ENCODE measurements around the gene CLTCL1.

CLTCL1 gene

DNA sequence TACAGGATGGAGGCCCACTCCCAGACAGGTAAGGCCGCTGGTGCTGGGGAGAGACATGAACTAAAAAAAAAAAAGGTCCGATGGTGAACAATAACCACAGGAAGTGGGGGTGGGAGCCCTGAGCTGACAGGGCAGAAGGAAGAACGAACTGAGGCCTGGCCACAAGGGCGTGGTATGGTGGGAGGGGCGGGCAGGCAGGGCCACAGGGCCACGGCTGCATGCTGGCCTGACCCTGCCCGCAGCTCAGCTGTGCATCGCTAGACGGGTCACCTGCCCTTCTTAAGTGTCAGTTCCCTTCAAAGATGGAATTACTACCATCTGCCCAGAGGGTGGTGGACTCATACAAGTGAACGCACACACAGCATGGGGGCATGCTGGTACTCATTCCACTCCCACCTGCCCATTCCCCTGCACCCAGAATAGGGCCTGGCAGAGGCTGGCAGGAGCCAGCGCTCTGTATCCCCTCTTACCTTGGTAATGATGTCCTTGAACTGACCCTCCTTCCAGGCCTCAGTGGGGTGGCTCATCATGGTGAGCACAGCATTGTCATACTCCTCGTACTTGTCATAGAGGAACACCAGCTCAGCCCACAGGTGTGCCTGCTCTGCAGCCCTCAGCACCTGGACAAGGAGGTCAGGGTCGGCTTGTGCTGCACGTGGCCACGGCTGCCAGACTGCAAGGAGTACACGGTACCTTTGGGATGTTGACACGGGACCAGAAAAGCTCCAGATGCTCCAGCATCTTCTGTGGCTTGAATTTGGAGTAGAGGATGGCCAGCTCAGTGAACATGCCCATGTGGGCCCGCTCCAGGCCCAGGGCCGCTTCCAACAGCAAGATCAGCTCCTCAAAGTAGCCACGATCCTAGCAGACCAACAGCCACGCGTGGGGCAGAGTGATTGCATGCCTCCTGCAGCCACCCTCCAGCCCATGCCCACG lies 95.5 kb downstream of the CLTCL1 start:
- no peak for DNase-seq (ENCODE audit: low spot score)

DNA sequence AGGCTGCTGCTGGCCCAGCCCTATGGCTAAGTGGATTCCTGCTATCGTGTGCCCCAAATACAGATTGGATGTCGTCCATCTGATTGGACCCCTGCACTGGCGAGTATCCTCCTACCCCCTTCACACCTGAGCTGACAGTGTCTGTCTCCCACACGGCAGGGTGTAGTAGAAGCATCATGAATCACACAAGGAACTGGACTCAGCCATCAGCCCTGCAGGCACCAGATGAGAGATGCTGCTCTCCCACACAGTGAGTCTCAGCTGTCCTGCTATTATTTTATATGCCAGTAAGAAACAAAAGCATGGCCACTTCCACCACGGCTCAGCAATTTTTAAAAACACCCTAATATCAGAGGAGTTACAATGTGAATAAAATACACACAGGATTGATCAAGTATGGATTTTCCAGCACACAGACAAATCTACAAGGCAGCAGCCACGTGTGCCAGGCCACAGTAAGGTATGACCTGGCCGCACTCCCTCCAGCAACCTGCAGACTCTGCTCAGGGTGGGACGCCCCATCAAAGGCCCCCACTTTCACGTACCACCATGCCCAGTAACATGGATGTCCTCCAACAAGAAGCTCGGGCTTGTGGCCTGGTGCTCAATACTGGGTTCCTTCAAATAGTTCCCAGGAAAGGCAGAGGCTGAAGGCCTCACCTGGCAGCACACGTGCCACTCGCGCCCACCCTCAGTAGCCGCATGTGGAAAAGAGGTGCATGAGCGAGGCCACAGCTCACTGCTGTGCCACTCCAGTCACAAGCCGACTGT lies 96.6 kb downstream of the CLTCL1 start:
- no peak for DNase-seq (ENCODE audit: low spot score)

DNA sequence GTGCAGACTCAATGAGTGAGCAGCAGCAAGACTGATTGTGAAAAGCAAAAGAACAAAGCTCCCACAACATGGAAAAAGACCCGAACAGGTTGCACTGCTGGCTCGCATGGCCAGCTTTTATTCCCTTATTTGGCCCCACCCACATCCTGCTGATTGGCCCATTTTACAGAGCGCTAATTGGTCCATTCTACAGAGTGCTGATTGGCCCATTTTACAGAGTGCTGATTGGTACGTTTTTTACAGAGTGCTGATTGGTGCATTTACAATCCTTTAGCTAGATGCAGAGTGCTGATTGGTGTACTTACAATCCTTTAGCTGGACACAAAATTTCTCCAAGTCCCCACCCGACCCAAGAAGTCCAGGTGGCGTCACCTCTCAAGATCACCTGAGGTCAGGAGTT lies 97.6 kb downstream of the CLTCL1 start:
- no peak for DNase-seq (ENCODE audit: low spot score)

DNA sequence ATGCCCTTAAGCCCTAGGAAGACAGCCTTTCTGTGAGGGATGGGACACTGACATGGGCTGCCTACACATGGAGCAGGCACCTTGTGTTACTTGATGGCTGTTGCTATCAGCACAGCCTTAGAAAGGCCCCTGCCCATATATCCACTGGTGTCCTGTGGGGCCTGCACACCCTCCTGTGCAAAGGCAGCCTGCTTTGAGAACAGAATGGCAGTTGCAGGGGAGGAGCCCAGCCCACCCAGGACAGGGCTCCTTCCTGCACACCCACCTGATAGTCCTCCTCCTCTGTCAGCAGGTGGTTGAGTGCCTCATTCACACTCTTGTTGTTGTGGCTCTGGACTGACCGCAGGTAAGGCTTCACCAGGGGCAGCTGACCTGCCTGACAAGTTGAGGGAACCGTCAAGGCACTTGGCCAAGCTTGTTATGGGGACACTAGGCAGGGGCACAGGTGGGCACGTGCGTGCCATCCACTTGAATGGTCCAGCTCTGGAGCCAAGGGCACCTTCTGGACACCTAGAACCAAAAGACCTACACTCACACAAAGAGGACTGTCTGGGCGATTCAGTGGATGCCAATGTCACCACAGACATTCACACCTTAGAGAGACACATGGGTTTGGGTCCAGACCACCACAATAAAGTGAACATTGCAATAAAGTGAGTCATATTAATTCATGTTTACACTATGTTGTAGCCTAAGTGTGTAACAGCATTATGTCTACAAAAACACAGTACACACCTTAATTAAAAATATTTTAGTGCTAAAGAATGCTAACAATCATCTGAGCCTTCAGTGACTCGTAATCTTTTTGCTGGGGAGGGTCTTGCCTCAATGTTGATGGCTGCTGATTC lies 103.6 kb downstream of the CLTCL1 start:
- no peak for DNase-seq (ENCODE audit: low spot score)

DNA sequence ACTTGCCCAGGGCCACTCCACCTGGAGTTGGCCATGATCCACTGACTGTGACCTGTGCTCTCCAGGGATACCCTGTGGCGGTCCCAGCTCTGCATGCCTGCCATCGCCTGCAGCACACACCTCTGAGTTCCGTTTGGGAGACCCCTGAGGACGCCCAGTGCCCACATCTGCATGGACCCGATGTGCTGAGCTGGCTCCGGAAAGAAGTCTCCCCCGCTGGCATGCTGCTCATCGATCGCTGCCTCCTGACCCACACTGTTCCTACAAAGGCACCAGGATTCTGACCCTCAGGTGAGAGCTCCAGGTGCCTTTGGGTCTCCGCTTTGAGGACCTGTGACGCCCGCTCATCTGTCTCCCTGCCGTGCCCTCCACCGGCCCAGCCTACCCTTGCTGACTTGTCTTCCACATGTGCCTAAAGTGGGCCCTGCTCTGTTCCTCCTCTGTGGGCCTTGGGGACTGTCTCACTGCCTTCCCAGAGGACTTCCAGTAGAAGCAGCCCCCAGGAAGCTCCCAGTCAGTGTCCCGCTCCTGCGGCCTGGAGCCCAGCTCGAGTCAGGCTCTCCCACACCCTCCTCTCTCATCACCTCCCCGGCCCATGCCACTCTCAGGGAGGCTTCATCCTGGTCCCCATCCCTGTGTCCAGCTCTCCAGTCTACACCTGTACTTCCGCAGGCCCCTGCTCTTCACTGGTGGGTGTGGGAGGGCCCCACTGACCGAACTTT lies 107.1 kb downstream of the CLTCL1 start:
- no peak for DNase-seq (ENCODE audit: low spot score)

DNA sequence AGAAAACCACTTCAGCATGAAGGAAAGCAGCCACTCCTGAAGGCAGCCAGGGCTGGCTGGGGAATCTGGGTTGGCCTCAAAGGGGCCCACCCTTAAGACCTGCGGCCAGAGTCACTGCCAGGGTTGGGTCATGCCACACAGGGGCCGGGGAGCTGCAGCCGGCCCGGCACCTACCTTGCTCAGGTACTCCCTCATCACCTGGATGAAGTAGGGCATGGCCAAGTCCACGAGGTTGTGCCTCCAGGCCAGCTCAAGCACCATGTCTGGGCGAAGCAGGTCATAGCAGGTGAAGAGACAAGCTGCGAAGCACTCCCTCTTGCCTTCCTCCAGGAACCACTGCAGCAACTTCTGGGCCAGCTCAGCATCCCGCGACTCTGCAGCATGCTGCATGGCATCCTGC lies 108.3 kb downstream of the CLTCL1 start:
- no peak for DNase-seq (ENCODE audit: low spot score)

DNA sequence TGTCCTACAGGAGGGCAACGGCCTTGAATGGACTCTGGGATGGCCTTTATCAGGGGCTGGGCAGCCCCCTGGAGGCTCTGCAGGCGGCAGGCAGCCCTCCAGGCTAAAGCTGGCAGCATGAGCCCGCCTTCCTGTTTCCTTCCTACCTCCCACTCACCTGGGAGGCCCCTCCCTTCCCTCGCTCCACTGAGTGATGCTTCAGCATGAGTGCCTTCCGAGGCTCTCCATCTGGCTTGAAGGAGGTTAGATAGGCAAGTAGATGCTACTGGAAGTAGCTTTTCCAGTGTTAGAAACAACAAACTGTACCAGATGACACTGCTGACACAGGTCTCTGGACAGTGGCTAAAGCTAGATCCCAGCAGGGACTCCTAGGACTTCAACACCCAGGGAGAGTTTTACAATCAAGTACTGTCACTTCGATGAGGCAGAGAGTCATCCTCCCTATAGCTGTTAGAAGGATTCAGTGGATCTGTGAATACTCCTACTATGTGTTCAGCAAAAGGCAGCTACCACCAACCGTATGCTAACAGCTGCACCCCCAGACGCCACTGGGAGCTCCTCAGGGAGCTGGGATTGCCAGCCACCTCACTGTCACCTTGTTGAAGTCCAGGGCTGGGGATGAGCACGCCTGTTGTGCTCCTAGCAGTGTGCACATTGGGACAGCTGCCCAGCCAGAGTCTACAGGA lies 108.9 kb downstream of the CLTCL1 start:
- no peak for DNase-seq (ENCODE audit: low spot score)

DNA sequence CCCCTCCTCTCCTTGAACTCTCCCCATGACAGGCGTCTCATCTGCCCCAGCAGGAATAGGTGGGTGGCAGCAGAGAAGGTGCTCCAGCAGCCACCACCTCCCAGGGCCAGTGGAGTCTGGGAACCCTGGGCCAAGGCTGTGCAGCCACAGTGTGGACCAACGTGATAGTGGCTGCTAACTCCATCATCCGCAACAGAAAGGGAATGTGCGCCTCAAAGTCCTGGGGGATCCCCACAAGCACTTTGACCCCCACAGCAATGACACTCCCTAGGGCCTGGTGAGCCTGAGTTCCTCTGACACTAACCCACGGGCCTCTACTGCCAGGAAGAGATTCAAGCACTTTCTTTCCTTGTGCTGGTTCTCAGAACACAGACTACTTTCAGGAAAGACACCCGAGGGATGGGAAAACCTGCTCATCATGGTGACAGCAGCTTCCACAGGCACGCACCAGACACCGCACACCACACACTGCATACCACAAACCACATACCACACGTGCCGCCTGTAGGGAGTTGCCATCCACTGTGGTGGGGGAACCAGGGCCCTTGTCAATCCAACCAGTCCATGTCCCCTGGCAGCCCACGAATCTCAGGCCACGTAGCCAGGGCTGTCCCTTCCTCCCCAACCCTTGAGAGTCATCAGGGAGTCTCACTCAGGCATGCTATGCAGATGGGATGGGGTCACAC lies 109.6 kb downstream of the CLTCL1 start:
- DNase-seq (ENCODE audit: low spot score), result no peak

DNA sequence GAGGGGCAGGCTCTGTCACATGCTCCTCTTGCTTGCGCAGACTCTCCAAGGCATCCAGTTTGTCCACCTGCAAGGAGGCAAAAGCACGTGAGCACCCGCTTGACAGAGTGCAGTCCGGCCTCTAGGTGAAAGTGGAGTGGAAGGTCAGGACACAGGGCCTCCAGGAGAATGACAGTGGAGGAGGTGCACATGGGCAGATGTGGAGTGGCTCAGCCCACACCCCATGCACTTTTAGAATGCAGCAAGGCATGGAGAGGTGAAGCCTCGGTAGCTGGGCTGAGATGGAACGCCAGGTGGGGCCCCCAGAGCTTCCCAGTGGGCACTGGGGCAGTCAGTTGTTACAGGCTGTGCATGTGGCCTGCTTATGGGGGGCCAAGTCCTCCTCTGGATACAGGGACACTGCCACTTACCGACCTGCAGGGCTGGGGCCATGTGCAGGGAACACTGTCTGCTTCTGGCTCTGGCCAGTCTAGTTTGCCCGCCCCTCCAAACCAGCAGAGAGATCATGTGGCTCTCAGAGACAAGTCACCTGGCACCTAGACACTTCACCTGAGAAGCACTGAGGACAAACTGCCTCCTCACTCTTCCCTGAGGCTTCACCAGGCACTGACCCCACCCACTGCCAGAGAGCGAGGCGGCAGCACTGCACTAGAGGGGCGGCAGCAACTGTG lies 110.6 kb downstream of the CLTCL1 start:
- DNase-seq (ENCODE audit: low spot score), result no peak

DNA sequence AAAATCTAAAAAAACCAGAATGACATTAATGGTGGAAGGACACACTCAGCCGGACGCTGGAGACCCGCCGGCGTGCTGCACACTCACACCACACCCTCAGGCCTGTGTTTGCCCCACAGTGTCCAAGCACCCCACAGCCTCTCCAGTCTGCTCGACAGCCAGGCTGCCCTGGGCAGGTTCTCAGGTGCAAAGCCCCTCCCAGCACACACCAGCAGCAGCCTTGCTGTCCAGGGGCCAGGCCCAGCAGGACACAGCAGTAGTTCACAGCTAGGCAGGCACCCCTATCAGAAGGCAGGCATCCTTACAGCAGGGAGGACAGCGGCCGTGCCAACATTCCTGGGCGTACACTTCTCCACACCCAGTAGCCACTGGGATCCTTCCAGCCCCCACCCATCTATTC lies 111.3 kb downstream of the CLTCL1 start:
- DNase-seq (ENCODE audit: low spot score), result no peak

DNA sequence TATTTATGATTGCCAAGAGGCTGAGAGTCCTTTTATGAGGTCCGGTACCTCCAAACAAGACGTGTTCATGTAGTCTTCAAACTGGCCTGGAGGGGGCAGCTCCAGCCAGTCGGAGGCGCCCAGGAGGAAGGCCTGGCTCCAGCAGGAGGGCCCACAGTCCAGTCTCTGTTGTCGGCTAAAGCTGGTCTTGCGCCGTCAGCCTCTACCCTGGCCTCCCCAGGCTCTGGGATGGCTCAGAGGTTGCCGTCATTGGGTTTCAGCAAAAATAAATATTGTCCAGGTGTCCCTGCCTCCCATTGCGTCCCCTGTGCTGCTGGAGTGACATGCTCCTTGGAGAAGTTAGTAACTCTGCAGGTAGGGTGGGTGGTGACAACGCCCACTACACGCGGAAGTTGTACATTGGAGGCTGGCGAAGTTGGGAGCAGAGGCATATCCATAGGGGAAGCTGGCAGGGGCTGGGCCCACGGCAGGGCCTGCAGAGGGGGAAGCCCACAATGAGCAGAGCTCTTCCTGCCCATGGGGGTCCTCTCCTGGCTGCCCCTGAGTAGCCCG lies 111.9 kb downstream of the CLTCL1 start:
- DNase-seq (ENCODE audit: low spot score), result peak; percentile 54

DNA sequence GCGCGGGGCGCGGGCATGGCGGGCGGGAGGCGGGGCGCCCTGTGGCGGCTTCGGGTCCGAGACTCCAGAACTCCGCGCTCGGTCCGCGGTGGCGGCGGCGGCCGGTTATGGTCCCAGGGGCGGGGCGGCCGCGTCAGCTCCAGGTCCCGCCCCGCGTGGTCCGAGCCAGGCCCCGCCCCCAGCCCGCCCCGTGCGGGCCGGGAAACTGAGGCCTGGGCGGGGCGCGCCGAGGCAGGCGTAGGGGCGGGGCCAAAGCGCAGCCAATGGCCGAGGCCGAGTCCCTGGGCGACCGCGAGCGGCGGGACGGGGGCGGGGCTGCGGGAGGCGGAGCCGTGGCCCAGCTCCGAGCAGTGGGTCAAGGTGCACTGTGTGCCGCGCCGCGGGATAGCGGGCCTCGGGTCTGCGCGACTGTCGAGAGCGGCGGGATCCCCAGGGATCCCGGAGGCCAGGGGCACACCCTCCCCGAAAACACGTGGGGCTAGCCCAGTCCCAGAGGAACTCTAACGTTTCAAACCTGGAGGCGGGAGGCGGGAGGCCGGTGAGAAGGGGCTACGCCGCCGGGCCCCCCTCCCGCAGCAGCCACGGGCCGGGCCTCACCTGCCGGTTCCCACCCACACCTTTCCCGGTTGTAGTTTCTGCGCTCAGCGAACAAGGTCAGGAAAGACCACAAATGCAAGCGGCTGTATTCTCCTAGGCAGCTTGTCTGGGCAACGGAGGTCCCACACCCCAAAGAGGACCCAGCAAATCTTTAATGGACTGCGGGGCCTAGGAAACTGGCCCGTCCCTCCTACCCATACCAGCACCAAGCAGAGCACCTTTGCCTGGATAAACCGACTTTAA lies 112.6 kb downstream of the CLTCL1 start, which contains the start of gene SLC25A1:
SLC25A1 (minus strand) TSS at position 80 of the 840 bp plus-strand sequence; CDS start at position 17, 63 bp downstream.
- DNase-seq (ENCODE audit: low spot score), result peak; percentile 93

DNA sequence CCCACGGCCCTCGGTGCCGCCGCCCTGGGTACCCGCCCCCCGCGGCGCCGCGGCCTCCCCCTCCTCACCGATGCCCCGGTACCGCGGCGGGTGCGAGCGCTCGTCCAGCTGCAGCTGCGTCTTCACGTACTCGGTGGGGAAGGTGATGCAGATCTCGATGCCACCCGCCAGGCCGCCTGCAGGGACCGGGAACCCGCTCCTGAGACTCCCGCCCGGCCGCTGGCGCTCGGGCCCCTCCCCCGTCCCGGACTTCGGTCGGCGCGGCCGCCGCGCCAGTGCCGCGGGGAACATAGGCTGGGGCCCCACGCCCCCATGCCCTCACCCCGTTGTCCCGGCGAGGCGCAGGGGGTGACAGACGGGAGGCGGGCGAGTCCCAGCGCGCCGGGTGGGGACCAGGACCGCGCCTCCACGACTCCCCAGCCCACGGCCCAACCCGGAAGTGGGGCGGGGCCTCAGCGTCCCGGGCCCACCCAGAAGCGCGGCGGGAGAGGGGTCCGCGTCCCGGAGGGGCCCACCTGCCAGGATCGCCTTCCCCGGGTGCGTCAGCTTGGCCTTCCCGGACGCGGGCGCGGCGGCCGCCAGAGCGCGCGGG lies 113.4 kb downstream of the CLTCL1 start:
- no peak for DNase-seq (ENCODE audit: low spot score)

DNA sequence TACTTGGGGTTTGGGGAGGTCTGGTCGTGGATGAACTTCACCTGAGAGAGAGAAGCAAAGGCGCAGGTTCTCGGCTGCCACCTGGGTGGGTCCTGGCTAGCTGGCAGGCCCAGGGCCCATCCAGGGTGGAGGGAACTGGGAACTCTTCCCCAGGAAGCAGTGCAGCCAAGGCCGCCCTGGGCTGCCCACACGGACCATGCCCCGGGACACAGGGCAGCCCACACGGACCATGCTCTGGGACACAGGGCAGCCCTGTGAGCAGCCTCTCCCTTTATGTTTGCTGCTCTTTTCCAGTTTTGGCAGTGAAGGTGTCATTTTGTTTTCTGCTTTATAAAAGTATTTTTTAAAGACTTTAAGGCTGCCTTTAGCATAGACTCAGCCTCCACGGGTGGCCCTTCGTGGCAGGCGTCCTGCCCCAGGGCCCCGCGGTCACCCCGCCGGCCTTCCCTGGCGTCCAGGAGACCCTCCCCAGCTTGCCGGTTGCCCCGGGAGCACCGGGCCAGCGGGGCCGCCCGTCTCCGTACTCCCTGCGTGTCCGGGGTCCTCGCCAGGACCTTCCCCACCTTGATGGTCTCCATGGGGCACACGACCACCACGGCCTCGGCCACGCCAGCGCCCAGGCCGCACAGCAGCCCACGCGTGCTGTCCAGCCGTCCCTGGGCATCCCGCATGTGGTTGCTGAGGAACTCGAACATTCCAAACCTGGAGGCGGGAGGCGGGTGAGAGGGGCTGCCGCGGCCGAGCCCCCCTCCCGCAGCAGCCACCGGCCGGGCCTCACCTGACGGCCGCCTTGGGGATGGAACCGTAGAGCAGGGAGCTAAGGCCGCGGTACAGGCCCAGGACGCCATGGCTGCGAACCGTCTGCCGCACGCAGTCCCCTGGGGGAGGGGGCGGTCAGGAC lies 114.1 kb downstream of the CLTCL1 start:
- DNase-seq (ENCODE audit: low spot score), result no peak

DNA sequence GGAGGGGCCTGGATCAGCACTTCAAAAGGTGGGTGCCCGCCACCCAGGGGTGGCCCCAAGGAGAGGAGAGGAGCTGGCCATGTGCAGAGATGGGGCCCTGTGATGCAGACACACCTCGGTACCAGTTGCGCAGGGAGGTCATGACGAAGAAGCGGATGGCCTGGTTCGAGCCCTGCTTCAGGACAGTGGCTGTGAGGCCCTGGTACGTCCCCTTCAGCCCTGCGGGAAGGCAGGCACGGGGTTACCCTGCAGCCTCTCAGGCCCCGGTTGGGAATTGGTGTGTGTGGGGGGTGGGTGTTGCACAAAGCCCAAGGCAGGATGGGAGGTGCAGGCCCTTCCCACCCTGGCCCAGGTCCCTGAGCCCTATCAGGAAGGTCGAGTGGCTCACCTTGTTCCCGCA lies 114.8 kb downstream of the CLTCL1 start:
- DNase-seq (ENCODE audit: low spot score), result no peak

DNA sequence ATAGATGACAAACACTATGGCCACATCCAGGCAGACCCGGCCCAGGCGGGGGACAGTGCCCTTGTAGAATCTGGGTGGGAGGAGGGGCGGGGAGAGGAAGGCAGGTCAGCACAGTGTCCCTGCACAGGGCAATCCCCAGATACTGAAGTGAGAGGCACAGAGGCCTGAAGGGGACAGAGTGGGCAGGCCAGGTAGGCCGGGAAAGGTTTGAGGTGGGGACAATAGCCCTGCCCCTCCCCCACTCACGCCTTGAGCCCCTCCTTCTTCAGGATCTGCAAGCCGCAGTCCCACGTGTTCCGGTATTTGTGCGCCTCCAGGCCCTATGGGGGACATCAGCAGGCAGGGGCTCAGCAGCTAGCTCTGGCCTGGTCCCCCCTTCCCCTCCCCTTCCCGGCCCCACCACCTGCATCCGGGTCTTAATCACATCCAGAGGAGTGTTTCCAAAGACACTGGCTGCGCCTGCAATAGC lies 115.3 kb downstream of the CLTCL1 start:
- no peak for DNase-seq (ENCODE audit: low spot score)
